ENCODE measurements around the gene VGLL2.
A peak's percentile ranks its signal among the peaks of the same experiment; 100 is the strongest.

The VGLL2 gene

GRCh38 chr6:117262799-117263198 is 2.6 kb upstream of the VGLL2 start:
- H3K4me3 ChIP-seq (ENCODE audit: control insufficient read depth in 1 of 7, extremely low read depth in 1 of 7, insufficient read depth in 4 of 7, low read depth in 2 of 7, low read length in 6 of 7) = no peak overlapping the region
- DNase-seq = no peak
- H3K9me3 ChIP-seq (ENCODE audit: control extremely low read depth in 1 of 5, control insufficient read depth in 4 of 5, insufficient read depth in 2 of 5, low read depth in 1 of 5, low read length in 4 of 5) = peaks cover 0 to 15% (median 5%) of the 10 kb centered on the region in 5 experiments
- H3K4me1 ChIP-seq (ENCODE audit: control extremely low read depth in 1 of 4, control insufficient read depth in 4 of 4, insufficient read depth in 4 of 4, low read length in 3 of 4) = peaks cover 0 to 21% (median 13%) of the 10 kb centered on the region in 4 experiments
- peaks cover 32 to 85% (median 55%) of the 10 kb centered on the region in 5 experiments for H3K27me3 ChIP-seq (replicated peaks in 2 of 5; ENCODE audit: control insufficient read depth in 4 of 5, insufficient read depth in 5 of 5, low read length in 4 of 5)
- CTCF ChIA-PET = no interaction called here
- 60% methylated on average over 3 of the region's 8 CpGs for whole genome bisulfite sequencing (ENCODE audit: insufficient coverage)
- POLR2A ChIA-PET = no interaction called here
- no peaks in the 10 kb centered on the region for H3K36me3 ChIP-seq (ENCODE audit: control insufficient read depth in 4 of 4, insufficient read depth in 4 of 4, low read length in 3 of 4)
- no peak overlapping the region for H3K27ac ChIP-seq (ENCODE audit: insufficient read depth in 1 of 2, low read depth in 1 of 2, low read length in 2 of 2, poor library complexity in 1 of 2, severe bottlenecking in 2 of 2)

GRCh38 chr6:117263353-117263927 is 1.9 kb upstream of the VGLL2 start:
- Histone ChIP-seq H3K4me3 (ENCODE audit: control insufficient read depth in 1 of 7, extremely low read depth in 1 of 7, insufficient read depth in 4 of 7, low read depth in 2 of 7, low read length in 6 of 7) (no peak overlapping the region), H3K36me3 (ENCODE audit: control insufficient read depth in 4 of 4, insufficient read depth in 4 of 4, low read length in 3 of 4) (no peaks in the 10 kb centered on the region), H3K9me3 (ENCODE audit: control extremely low read depth in 1 of 5, control insufficient read depth in 4 of 5, insufficient read depth in 2 of 5, low read depth in 1 of 5, low read length in 4 of 5) (peaks cover 0 to 15% (median 5%) of the 10 kb centered on the region in 5 experiments), H3K27me3 (replicated peaks in 2 of 5; ENCODE audit: control insufficient read depth in 4 of 5, insufficient read depth in 5 of 5, low read length in 4 of 5) (peaks cover 37 to 89% (median 59%) of the 10 kb centered on the region in 5 experiments), H3K27ac (ENCODE audit: insufficient read depth in 1 of 2, low read depth in 1 of 2, low read length in 2 of 2, poor library complexity in 1 of 2, severe bottlenecking in 2 of 2) (no peak overlapping the region), H3K4me1 (ENCODE audit: control extremely low read depth in 1 of 4, control insufficient read depth in 4 of 4, insufficient read depth in 4 of 4, low read length in 3 of 4) (peaks cover 0 to 21% (median 13%) of the 10 kb centered on the region in 4 experiments)
- CTCF ChIA-PET = no interaction called here
- no peak for DNase-seq
- WGBS (ENCODE audit: insufficient coverage) = 10% methylated on average over 21 of the region's 27 CpGs
- POLR2A ChIA-PET = no interaction called here

GRCh38 chr6:117264369-117264691 is 1.0 kb upstream of the VGLL2 start:
- ChIA-PET CTCF (no interaction called here), POLR2A (no interaction called here)
- Histone ChIP-seq H3K27me3 (replicated peaks in 2 of 5; ENCODE audit: control insufficient read depth in 4 of 5, insufficient read depth in 5 of 5, low read length in 4 of 5) (peaks cover 37 to 92% (median 68%) of the 10 kb centered on the region in 5 experiments), H3K36me3 (ENCODE audit: control insufficient read depth in 4 of 4, insufficient read depth in 4 of 4, low read length in 3 of 4) (no peaks in the 10 kb centered on the region), H3K9me3 (ENCODE audit: control extremely low read depth in 1 of 5, control insufficient read depth in 4 of 5, insufficient read depth in 2 of 5, low read depth in 1 of 5, low read length in 4 of 5) (peaks cover 0 to 15% (median 5%) of the 10 kb centered on the region in 5 experiments), H3K4me3 (ENCODE audit: control insufficient read depth in 1 of 7, extremely low read depth in 1 of 7, insufficient read depth in 4 of 7, low read depth in 2 of 7, low read length in 6 of 7) (peak overlapping the region in 6 of 7 experiments; percentile 28 to 62 (median 46)), H3K4me1 (ENCODE audit: control extremely low read depth in 1 of 4, control insufficient read depth in 4 of 4, insufficient read depth in 4 of 4, low read length in 3 of 4) (peaks cover 0 to 21% (median 13%) of the 10 kb centered on the region in 4 experiments), H3K27ac (ENCODE audit: insufficient read depth in 1 of 2, low read depth in 1 of 2, low read length in 2 of 2, poor library complexity in 1 of 2, severe bottlenecking in 2 of 2) (no peak overlapping the region)
- DNase-seq = peak in 1 of 3 donors; percentile 34
- 3% methylated on average over 5 of the region's 8 CpGs for WGBS (ENCODE audit: insufficient coverage)

GRCh38 chr6:117264692-117265409 is 507 bp upstream of the VGLL2 start:
- ChIA-PET POLR2A (no interaction called here), CTCF (interaction anchor here (0.6 to 1.1 kb wide), 2 partner anchors 19 to 185 kb away, joined by 3 read pairs; no protein-coding TSS in a partner anchor)
- H3K4me3 ChIP-seq (ENCODE audit: control insufficient read depth in 1 of 7, extremely low read depth in 1 of 7, insufficient read depth in 4 of 7, low read depth in 2 of 7, low read length in 6 of 7) = peak overlapping the region in 6 of 7 experiments; percentile 28 to 62 (median 53)
- 2% methylated on average over 35 of the region's 39 CpGs for WGBS (ENCODE audit: insufficient coverage)
- DNase-seq = peak in 1 of 3 donors; percentile 43
- peaks cover 0 to 21% (median 13%) of the 10 kb centered on the region in 4 experiments for H3K4me1 ChIP-seq (ENCODE audit: control extremely low read depth in 1 of 4, control insufficient read depth in 4 of 4, insufficient read depth in 4 of 4, low read length in 3 of 4)
- H3K27me3 ChIP-seq (replicated peaks in 2 of 5; ENCODE audit: control insufficient read depth in 4 of 5, insufficient read depth in 5 of 5, low read length in 4 of 5) = peaks cover 39 to 98% (median 68%) of the 10 kb centered on the region in 5 experiments
- peaks cover 0 to 16% (median 5%) of the 10 kb centered on the region in 5 experiments for H3K9me3 ChIP-seq (ENCODE audit: control extremely low read depth in 1 of 5, control insufficient read depth in 4 of 5, insufficient read depth in 2 of 5, low read depth in 1 of 5, low read length in 4 of 5)
- no peak overlapping the region for H3K27ac ChIP-seq (ENCODE audit: insufficient read depth in 1 of 2, low read depth in 1 of 2, low read length in 2 of 2, poor library complexity in 1 of 2, severe bottlenecking in 2 of 2)
- no peaks in the 10 kb centered on the region for H3K36me3 ChIP-seq (ENCODE audit: control insufficient read depth in 4 of 4, insufficient read depth in 4 of 4, low read length in 3 of 4)

- H3K27ac ChIP-seq (ENCODE audit: insufficient read depth in 1 of 2, low read depth in 1 of 2, low read length in 2 of 2, poor library complexity in 1 of 2, severe bottlenecking in 2 of 2) = no peak overlapping the region
- POLR2A ChIA-PET = no interaction called here
- no peak for DNase-seq
- no peaks in the 10 kb centered on the region for H3K36me3 ChIP-seq (ENCODE audit: control insufficient read depth in 4 of 4, insufficient read depth in 4 of 4, low read length in 3 of 4)
- peak overlapping the region in 3 of 7 experiments; percentile 59 to 66 (median 60) for H3K4me3 ChIP-seq (ENCODE audit: control insufficient read depth in 1 of 7, extremely low read depth in 1 of 7, insufficient read depth in 4 of 7, low read depth in 2 of 7, low read length in 6 of 7)
- H3K4me1 ChIP-seq (ENCODE audit: control extremely low read depth in 1 of 4, control insufficient read depth in 4 of 4, insufficient read depth in 4 of 4, low read length in 3 of 4) = peaks cover 0 to 29% (median 23%) of the 10 kb centered on the region in 4 experiments
- H3K27me3 ChIP-seq (replicated peaks in 2 of 5; ENCODE audit: control insufficient read depth in 4 of 5, insufficient read depth in 5 of 5, low read length in 4 of 5) = peaks cover 38 to 99% (median 63%) of the 10 kb centered on the region in 5 experiments
- H3K9me3 ChIP-seq (ENCODE audit: control extremely low read depth in 1 of 5, control insufficient read depth in 4 of 5, insufficient read depth in 2 of 5, low read depth in 1 of 5, low read length in 4 of 5) = peaks cover 0 to 19% (median 5%) of the 10 kb centered on the region in 5 experiments
- CTCF ChIA-PET = no interaction called here
- WGBS (ENCODE audit: insufficient coverage) = 6% methylated on average over 11 of the region's 16 CpGs
Observed at GRCh38 chr6:117266257-117267053, 1.1 kb downstream of the VGLL2 start.

GRCh38 chr6:117267054-117267347 is 1.6 kb downstream of the VGLL2 start:
- peaks cover 0 to 29% (median 23%) of the 10 kb centered on the region in 4 experiments for H3K4me1 ChIP-seq (ENCODE audit: control extremely low read depth in 1 of 4, control insufficient read depth in 4 of 4, insufficient read depth in 4 of 4, low read length in 3 of 4)
- CTCF ChIA-PET = no interaction called here
- POLR2A ChIA-PET = no interaction called here
- no peak overlapping the region for H3K27ac ChIP-seq (ENCODE audit: insufficient read depth in 1 of 2, low read depth in 1 of 2, low read length in 2 of 2, poor library complexity in 1 of 2, severe bottlenecking in 2 of 2)
- H3K4me3 ChIP-seq (ENCODE audit: control insufficient read depth in 1 of 7, extremely low read depth in 1 of 7, insufficient read depth in 4 of 7, low read depth in 2 of 7, low read length in 6 of 7) = no peak overlapping the region
- no peaks in the 10 kb centered on the region for H3K36me3 ChIP-seq (ENCODE audit: control insufficient read depth in 4 of 4, insufficient read depth in 4 of 4, low read length in 3 of 4)
- DNase-seq = no peak
- 8% methylated on average over 3 of the region's 5 CpGs for WGBS (ENCODE audit: insufficient coverage)
- H3K27me3 ChIP-seq (replicated peaks in 2 of 5; ENCODE audit: control insufficient read depth in 4 of 5, insufficient read depth in 5 of 5, low read length in 4 of 5) = peaks cover 40 to 99% (median 60%) of the 10 kb centered on the region in 5 experiments
- peaks cover 0 to 19% (median 5%) of the 10 kb centered on the region in 5 experiments for H3K9me3 ChIP-seq (ENCODE audit: control extremely low read depth in 1 of 5, control insufficient read depth in 4 of 5, insufficient read depth in 2 of 5, low read depth in 1 of 5, low read length in 4 of 5)

Measured in common myeloid progenitor, CD34-positive (primary cell).